GM18526 (cell line): ENCODE data around the gene ARMH3.

Source experiments
- POLR2A ChIP-seq: IDR thresholded peaks from 3 replicates; pipeline ENCODE4 v1.6.1; 2011; ENCODE audit not compliant: insufficient read length; ENCODE audit errors: extremely low read depth

Gene ARMH3

GRCh38 chr10:101812606-101813005, 243.4 kb downstream of the ARMH3 start:
- no peak for TF ChIP-seq POLR2A

GRCh38 chr10:101807158-101807557, 248.8 kb downstream of the ARMH3 start:
- TF ChIP-seq POLR2A, result no peak

DNA sequence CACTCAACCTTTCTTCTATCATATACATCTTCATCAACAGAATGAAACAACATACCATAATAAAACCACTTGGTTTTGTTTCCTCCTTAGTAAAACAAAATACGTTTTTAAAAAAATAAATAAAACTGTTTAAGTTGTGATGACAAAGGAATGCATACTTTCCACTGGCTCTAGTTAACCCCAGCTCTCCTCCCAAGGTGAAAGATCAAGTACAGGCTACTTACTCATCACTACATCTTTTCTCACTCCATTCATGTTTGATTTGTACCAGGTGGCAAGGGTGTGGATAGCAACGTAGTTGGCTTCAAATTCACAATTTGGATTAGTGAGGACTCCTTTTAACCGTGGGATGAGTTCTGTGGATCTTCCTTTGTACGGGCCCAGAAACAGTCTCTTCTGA, 252.5 kb downstream of the ARMH3 start:
- no peak for TF ChIP-seq POLR2A

- TF ChIP-seq POLR2A, result no peak
Measured at GRCh38 chr10:101797403-101798059, 258.4 kb downstream of the ARMH3 start.
